HG02884 (cell line): ENCODE measurements around the gene BATF3.

Source experiments
- ATAC-seq: cut with Tn5 transposase; IDR thresholded peaks from one replicate; pipeline ENCODE4 v1.9.1; 2021; ENCODE audit warnings: mild to moderate bottlenecking, moderate library complexity; ENCODE audit not compliant: unreplicated experiment

The BATF3 gene

GRCh38 chr1:212637902-212638301 lies 61.7 kb downstream of the BATF3 start:
- no peak for ATAC-seq
